Measurements from ENCODE around the gene SDF2.

Gene SDF2

DNA sequence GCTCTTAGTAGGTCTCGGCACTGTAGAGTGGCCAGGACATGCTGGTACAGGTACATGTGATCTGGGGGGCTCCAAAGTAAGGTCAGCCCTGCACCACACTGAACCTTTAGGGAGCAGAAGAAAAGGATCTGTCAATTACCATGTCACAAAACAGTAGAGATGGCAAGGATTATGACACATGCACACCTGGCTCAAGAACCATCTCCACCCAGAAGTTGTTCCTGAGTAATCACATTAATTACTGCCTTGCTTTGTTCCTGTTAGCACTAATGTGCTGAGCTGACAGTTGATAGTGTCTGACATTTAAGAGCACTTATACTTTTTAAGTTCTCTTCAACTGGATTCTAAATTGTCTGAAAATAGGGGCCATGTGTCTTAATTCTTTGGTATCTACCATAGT, 26.2 kb downstream of the SDF2 start:
- H3K36me3 ChIP-seq (ENCODE audit: control insufficient read depth, insufficient read depth, low read length), result peaks cover 53% of the 10 kb centered on the region
- TF ChIP-seq, protein P1, sequence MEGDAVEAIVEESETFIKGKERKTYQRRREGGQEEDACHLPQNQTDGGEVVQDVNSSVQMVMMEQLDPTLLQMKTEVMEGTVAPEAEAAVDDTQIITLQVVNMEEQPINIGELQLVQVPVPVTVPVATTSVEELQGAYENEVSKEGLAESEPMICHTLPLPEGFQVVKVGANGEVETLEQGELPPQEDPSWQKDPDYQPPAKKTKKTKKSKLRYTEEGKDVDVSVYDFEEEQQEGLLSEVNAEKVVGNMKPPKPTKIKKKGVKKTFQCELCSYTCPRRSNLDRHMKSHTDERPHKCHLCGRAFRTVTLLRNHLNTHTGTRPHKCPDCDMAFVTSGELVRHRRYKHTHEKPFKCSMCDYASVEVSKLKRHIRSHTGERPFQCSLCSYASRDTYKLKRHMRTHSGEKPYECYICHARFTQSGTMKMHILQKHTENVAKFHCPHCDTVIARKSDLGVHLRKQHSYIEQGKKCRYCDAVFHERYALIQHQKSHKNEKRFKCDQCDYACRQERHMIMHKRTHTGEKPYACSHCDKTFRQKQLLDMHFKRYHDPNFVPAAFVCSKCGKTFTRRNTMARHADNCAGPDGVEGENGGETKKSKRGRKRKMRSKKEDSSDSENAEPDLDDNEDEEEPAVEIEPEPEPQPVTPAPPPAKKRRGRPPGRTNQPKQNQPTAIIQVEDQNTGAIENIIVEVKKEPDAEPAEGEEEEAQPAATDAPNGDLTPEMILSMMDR (IDR thresholded peaks at IDR 0.05; ENCODE audit: insufficient read depth, low read length, poor library complexity, severe bottlenecking), result no peak
- DNase-seq (ENCODE audit: extremely low read depth, insufficient read length), result no peak
- no peaks in the 10 kb centered on the region for H3K27me3 ChIP-seq (replicated peaks; ENCODE audit: control insufficient read depth, insufficient read depth, low read length)
- H3K4me3 ChIP-seq (replicated peaks; ENCODE audit: low read depth, low read length), result no peak overlapping the region

DNA sequence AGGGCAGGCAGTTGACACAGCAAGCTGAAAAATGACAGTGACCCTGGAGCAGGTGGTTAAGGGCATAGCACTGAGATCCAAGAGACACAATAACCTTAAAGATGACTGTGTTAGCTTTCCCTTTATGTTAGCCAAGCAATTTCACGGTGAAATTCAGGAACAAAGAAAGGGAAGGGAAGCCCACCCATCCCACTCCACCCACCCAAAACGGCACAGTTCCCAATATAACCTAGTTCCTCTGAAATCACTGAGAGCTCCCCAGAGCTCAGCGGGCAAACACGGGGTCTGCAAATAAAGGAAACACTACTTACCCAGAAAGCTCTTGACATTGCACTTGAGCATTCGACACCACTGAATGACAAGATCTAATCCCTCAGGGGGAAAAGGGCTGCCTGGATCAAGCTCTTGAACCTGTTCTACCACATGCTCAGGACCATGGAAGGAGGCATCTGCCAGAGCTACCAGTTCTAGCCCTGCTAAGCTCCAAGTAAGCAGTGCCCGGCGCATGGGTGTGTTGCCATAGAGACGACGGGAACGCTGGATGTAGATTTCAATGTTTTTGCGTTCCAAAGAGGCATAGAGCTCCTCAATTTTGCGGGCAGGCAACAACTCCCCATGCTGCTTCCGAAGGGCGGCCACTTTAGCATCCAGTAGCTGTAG, 27.4 kb downstream of the SDF2 start:
- TF ChIP-seq, protein P1 (IDR thresholded peaks at IDR 0.05; ENCODE audit: insufficient read depth, low read length, poor library complexity, severe bottlenecking), result no peak
- no peak for DNase-seq (ENCODE audit: extremely low read depth, insufficient read length)
- H3K27me3 ChIP-seq (replicated peaks; ENCODE audit: control insufficient read depth, insufficient read depth, low read length), result no peaks in the 10 kb centered on the region
- peaks cover 46% of the 10 kb centered on the region for H3K36me3 ChIP-seq (ENCODE audit: control insufficient read depth, insufficient read depth, low read length)
- no peak overlapping the region for H3K4me3 ChIP-seq (replicated peaks; ENCODE audit: low read depth, low read length)

DNA sequence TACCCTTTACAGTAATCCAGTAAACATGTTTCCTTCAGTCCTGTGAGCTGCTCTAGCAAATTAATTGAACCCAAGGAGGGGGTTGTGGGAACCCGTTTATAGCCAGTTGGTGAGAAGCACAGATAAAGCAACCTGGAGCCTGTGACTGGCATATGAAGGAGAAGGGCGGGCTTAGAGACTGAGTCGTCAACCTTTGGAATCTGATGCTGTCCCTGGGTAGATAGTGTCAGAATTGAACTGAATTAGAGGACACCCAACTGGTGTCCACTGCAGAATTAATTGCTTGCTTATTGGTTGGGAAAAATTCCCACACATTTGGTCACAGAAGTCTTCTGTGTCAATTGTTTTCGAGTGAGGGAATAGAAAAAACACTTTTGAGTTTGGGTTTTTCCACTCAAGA, 34.9 kb downstream of the SDF2 start:
- Histone ChIP-seq H3K36me3 (ENCODE audit: control insufficient read depth, insufficient read depth, low read length) (peaks cover 28% of the 10 kb centered on the region), H3K27me3 (replicated peaks; ENCODE audit: control insufficient read depth, insufficient read depth, low read length) (no peaks in the 10 kb centered on the region), H3K4me3 (replicated peaks; ENCODE audit: low read depth, low read length) (no peak overlapping the region)
- no peak for DNase-seq (ENCODE audit: extremely low read depth, insufficient read length)
- TF ChIP-seq, protein P1 (IDR thresholded peaks at IDR 0.05; ENCODE audit: insufficient read depth, low read length, poor library complexity, severe bottlenecking), result no peak

DNA sequence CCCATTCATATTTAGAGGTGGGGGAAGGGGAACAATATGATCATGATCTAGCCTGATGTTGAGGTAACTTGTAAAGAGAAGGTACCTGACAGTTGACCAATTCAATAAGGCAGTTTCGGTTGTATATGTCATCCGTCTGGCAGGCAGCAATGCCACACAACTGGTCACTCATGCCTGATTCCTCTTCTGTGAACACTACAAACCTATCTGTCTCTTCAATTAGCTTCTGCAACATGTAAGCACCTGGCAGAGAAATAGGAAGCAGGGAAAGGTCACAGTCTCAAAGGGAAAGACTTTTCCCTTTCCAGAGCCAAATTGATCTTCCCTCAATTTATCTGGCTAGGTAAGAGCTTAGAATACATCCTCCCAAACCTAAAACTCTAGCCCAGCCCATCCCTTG, 37.6 kb downstream of the SDF2 start:
- TF ChIP-seq, protein P1 (IDR thresholded peaks at IDR 0.05; ENCODE audit: insufficient read depth, low read length, poor library complexity, severe bottlenecking), result no peak
- Histone ChIP-seq H3K4me3 (replicated peaks; ENCODE audit: low read depth, low read length) (no peak overlapping the region), H3K36me3 (ENCODE audit: control insufficient read depth, insufficient read depth, low read length) (peaks cover 39% of the 10 kb centered on the region), H3K27me3 (replicated peaks; ENCODE audit: control insufficient read depth, insufficient read depth, low read length) (no peaks in the 10 kb centered on the region)
- DNase-seq (ENCODE audit: extremely low read depth, insufficient read length), result no peak

DNA sequence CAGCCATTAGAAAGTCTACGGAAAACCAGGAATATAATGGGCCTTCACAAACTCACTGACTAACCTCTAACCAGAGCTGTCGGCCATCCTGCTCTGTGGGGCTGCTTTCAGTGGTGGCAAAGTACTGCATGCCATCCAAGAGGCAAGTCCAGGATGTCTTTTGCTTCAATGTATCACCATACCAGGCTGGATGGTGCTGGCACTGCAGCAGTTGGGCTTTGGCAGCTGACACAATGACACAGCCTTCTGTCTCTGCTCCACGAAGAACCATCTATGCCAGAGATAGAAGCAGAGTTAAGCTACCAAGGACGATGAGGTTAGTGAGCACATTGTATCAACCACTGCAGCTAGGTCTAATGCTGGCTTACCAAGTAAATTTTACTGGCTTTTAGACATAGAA, 38.0 kb downstream of the SDF2 start:
- no peak overlapping the region for H3K4me3 ChIP-seq (replicated peaks; ENCODE audit: low read depth, low read length)
- no peak for DNase-seq (ENCODE audit: extremely low read depth, insufficient read length)
- peaks cover 42% of the 10 kb centered on the region for H3K36me3 ChIP-seq (ENCODE audit: control insufficient read depth, insufficient read depth, low read length)
- TF ChIP-seq, protein P1 (IDR thresholded peaks at IDR 0.05; ENCODE audit: insufficient read depth, low read length, poor library complexity, severe bottlenecking), result no peak
- no peaks in the 10 kb centered on the region for H3K27me3 ChIP-seq (replicated peaks; ENCODE audit: control insufficient read depth, insufficient read depth, low read length)

DNA sequence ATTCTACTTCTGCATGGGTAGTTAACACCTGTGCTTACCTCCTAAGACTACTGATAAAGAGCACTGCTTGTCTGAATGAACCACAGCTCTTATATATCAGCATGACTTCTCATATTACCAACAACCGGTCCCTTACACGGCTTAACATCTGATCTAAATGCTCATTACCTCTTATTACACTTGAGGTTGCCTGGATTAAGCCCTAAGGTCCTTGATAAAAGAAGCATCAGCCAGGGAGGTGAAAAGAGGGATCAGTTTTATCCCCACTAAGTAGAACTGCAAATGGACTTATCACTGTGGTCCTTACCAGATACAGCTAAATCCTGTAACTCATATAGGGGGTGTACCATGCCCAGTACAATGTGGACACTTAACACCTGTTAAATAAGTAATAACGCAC, 39.5 kb downstream of the SDF2 start:
- DNase-seq (ENCODE audit: extremely low read depth, insufficient read length), result no peak

More for the DNA sequence above, 39.5 kb downstream of the SDF2 start:
- TF ChIP-seq, protein P1 (IDR thresholded peaks at IDR 0.05; ENCODE audit: insufficient read depth, low read length, poor library complexity, severe bottlenecking), result no peak
- Histone ChIP-seq H3K36me3 (ENCODE audit: control insufficient read depth, insufficient read depth, low read length) (peaks cover 38% of the 10 kb centered on the region), H3K27me3 (replicated peaks; ENCODE audit: control insufficient read depth, insufficient read depth, low read length) (no peaks in the 10 kb centered on the region), H3K4me3 (replicated peaks; ENCODE audit: low read depth, low read length) (no peak overlapping the region)
